Kidney (tissue), 14 donors: ENCODE data around the gene CYP8B1. TPM values are rescaled to one million over a fixed set of nuclear protein-coding genes. Genes with fewer than 3 reads are reported as not detected.

ENCODE experiments used
- DNase-seq, 5 donors: peaks; one replicate each; pipeline ENCODE4 v3.0.0-alpha.2; 2013 to 2020
- FAIRE-seq: peaks from 2 replicates; lab custom pipeline; 2012; peaks lifted over from hg19 to GRCh38; lab: Jason Lieb, UNC
- H3K27ac ChIP-seq, 2 donors: one replicate each; pipeline ENCODE4 v1.7.0; 2013; ENCODE audit warnings: low read depth in 2 of 2, low read length in 2 of 2, inconsistent platforms in 1 of 2
- H3K27me3 ChIP-seq: one replicate; pipeline ENCODE4 v1.7.1; 2013; ENCODE audit warnings: low read length, inconsistent platforms; ENCODE audit not compliant: control insufficient read depth, insufficient read depth
- H3K36me3 ChIP-seq, 3 donors: one replicate each; pipeline versions ENCODE4 v1.7.0 to v1.7.1; 2013; ENCODE audit warnings: low read length in 3 of 3, control low read depth in 1 of 3, inconsistent platforms in 1 of 3; ENCODE audit not compliant: insufficient read depth in 3 of 3, control insufficient read depth in 2 of 3
- H3K4me1 ChIP-seq, 3 donors: one replicate each; pipeline versions ENCODE4 v1.7.0 to v1.7.1; 2013; ENCODE audit warnings: low read length in 3 of 3, inconsistent platforms in 1 of 3, low read depth in 1 of 3; ENCODE audit not compliant: control insufficient read depth in 2 of 3, insufficient read depth in 2 of 3
- H3K4me3 ChIP-seq, 3 donors: one replicate each; pipeline versions ENCODE4 v1.7.0 to v1.8.1; 2013; ENCODE audit warnings: low read length in 3 of 3, control low read depth in 1 of 3, inconsistent platforms in 1 of 3
- H3K9ac ChIP-seq, 3 donors: one replicate each; pipeline versions ENCODE4 v1.7.0 to v1.7.1; 2013; ENCODE audit warnings: low read length in 3 of 3, control low read depth in 1 of 3, inconsistent platforms in 1 of 3
- H3K9me3 ChIP-seq, 3 donors: one replicate each; pipeline versions ENCODE4 v1.7.0 to v1.7.1; 2013; ENCODE audit warnings: low read length in 3 of 3, control low read depth in 1 of 3, inconsistent platforms in 1 of 3; ENCODE audit not compliant: control insufficient read depth in 2 of 3, insufficient read depth in 1 of 3
- intact Hi-C: fragments of 100-400 bp; cut with DNase I; formaldehyde crosslinking; loops from one replicate; pipeline ENCODE4 v1.11.1; 2022
- polyA plus RNA-seq: library from polyadenylated mRNA; stranded (reverse); fragments of 350-450 nt; fragmentation: Illumina TruSeq; extraction: RNeasy Lipid Tissue Mini Kit (QIAGEN cat#74804); gene quantifications from one replicate; pipeline ENCODE4 v1.2.3, GENCODE V29; 2014; ENCODE audit warnings: low read depth, low replicate concordance; ENCODE audit not compliant: insufficient read depth
- total RNA-seq: library from RNA; stranded (reverse); fragmentation: NEBNext Ultra II Directional; extraction: Animal tissue kit (Norgen Biotek cat#: 25700); gene quantifications from one replicate; pipeline ENCODE4 v1.2.1, GENCODE V29; 2021
- TF ChIP-seq, protein P1 (sequence below): IDR thresholded peaks from 3 replicates; pipeline ENCODE4 v1.5.1; 2012; ENCODE audit warnings: mild to moderate bottlenecking, moderate library complexity, borderline replicate concordance; ENCODE audit not compliant: insufficient read depth; ENCODE audit errors: extremely low read depth
- donor health status: control.
- donor health status: control.
- donor health status: control.
- donor health status: control.
- donor health status: control.
- donor health status: DM: yes; HTN: yes; CAD: no.
- donor health status: Normal renal cell carcinoma (clear cell type).

The CYP8B1 gene
- total and polyA plus RNA-seq, 2 donors from 2014 or later = 4.3 to 10.4 TPM

DNA sequence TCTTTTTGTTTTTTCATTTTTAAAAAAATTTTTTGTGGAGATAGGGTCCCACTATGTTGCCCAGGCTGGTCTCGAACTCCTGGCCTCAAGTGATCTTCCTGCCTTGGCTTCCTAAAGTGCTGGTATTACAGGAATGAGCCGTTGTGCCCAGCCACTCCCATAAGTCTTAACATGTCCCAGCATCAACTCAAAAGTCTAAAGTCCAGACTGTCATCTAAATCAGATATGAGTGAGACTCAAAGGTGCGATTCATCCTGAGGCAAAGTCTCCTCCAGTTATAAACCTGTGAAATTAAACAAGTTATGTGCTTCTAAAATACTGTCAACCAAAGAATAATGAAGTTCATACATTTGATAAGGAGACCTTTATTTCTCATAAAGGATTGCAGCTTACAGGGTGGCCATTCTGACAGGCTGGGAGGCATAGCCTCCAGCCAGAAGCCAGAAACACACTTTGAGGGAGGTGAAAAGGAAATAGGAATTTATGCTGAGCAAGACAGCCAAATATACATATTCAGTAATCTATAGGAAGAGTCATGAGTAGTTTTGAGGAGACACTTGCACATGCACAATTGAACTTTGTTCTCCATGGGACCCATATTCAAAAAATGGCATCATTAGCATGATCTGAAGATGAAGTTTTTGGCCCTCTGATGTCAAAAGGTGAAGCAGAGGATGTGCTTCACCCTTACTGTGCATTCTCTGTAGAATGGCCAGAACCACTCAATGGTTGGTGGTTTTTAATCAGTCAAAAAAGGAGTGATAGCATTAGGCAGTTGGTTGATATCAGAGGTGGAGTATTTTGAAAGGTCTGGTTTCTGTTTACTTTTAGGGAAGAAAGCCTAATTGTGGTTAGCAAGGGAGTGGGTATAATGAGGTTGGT is 19.3 kb upstream of the CYP8B1 start:
- Histone ChIP-seq H3K9ac (no peak overlapping the region), H3K27me3 (no peaks in the 10 kb centered on the region), H3K27ac (no peak overlapping the region), H3K4me1 (no peaks in the 10 kb centered on the region), H3K9me3 (no peaks in the 10 kb centered on the region), H3K36me3 (no peaks in the 10 kb centered on the region), H3K4me3 (no peak overlapping the region)
- TF ChIP-seq, protein P1, sequence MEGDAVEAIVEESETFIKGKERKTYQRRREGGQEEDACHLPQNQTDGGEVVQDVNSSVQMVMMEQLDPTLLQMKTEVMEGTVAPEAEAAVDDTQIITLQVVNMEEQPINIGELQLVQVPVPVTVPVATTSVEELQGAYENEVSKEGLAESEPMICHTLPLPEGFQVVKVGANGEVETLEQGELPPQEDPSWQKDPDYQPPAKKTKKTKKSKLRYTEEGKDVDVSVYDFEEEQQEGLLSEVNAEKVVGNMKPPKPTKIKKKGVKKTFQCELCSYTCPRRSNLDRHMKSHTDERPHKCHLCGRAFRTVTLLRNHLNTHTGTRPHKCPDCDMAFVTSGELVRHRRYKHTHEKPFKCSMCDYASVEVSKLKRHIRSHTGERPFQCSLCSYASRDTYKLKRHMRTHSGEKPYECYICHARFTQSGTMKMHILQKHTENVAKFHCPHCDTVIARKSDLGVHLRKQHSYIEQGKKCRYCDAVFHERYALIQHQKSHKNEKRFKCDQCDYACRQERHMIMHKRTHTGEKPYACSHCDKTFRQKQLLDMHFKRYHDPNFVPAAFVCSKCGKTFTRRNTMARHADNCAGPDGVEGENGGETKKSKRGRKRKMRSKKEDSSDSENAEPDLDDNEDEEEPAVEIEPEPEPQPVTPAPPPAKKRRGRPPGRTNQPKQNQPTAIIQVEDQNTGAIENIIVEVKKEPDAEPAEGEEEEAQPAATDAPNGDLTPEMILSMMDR = no peak
- DNase-seq = no peak
- no peak for FAIRE-seq
- intact Hi-C loops = no loop called here

DNA sequence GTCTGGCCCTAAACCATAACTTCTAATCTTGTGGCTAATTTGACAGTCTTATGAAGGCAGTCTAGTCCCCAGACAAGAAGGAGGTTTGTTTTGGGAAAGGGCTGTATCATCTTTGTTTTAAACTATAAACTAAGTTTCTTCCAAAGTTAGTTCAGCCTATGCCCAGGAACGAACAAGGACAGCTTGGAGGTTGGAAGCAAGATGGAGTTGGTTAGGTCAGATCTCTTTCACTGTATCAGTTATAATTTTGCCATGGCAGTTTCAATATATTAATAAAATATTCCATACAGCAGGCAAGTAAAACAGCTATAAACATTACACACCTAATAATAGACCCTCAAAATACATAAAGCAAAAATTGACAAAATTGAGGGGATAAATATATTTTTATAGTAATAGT is 17.1 kb upstream of the CYP8B1 start:
- Histone ChIP-seq H3K9me3 (no peaks in the 10 kb centered on the region), H3K27me3 (no peaks in the 10 kb centered on the region), H3K9ac (no peak overlapping the region), H3K27ac (no peak overlapping the region), H3K4me1 (no peaks in the 10 kb centered on the region), H3K36me3 (no peaks in the 10 kb centered on the region), H3K4me3 (no peak overlapping the region)
- DNase-seq (no peak), FAIRE-seq (no peak)
- TF ChIP-seq, protein P1 = no peak
- intact Hi-C loops = no loop called here

DNA sequence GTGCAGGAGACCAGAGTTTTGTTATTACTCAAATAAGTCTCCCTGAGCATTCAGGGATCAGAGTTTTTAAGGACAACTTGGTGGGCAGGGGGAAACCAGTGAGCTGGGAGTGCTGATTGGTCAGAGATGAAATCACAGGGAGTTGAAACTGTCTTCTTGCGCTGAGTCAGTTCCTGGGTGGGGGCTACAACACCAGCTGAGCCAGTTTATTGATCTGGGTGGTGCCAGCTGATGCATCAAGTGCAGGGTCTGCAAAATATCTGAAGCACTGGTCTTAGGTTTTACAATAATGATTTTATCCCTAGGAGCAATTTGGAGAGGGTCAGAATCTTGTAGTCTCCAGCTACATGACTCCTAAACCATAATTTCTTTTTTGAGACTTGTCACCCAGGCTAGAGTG is 16.5 kb upstream of the CYP8B1 start:
- H3K27me3 ChIP-seq = no peaks in the 10 kb centered on the region
- intact Hi-C loops = no loop called here
- no peak overlapping the region for H3K27ac ChIP-seq
- H3K9ac ChIP-seq = no peak overlapping the region
- no peak for FAIRE-seq
- TF ChIP-seq, protein P1 = no peak
- no peaks in the 10 kb centered on the region for H3K36me3 ChIP-seq
- no peak overlapping the region for H3K4me3 ChIP-seq
- no peaks in the 10 kb centered on the region for H3K9me3 ChIP-seq
- no peaks in the 10 kb centered on the region for H3K4me1 ChIP-seq
- no peak for DNase-seq
